ENCODE results near the gene BMP8A.
"Not testable (repeated sequence)": the region's sequence is repeated elsewhere in the genome, so short reads cannot be mapped to it uniquely, and the experiment has no call there.

BMP8A gene

DNA sequence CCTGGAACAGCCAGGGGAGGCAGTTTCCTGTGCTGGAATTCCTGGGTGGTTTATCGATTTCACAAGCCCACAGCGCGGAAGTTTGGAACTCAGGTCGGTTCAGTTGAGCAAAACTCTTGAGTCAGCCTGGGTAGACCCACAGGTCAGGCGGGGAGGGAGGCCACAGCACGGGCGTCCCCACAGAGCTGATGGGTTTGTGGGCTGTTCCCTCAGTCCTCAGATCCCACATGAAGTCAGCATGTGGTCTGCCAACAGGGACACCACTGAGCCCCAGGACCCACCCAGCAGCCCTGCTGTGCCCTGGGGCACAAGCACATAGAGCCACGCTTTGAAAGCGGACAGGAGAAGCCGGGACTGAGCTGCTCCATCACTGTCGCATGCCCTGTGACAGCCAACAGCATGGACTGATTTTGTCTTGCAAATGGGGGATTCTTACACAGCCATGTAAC, 17.4 kb downstream of the BMP8A start:
- Histone ChIP-seq H3K27me3 (ENCODE audit: insufficient read depth, insufficient read length) (peaks cover 26% of the 10 kb centered on the region), H3K4me1 (ENCODE audit: insufficient read depth, insufficient read length) (peaks cover 10% of the 10 kb centered on the region), H3K9ac (ENCODE audit: insufficient read length, low read depth) (no peak overlapping the region), H3K4me3 (ENCODE audit: insufficient read length, low read depth) (no peak overlapping the region), H3K36me3 (ENCODE audit: insufficient read depth, insufficient read length, low read length) (no peaks in the 10 kb centered on the region), H3K9me3 (ENCODE audit: insufficient read depth, low read length) (no peaks in the 10 kb centered on the region)
- TF ChIP-seq ZNF274 (IDR thresholded peaks at IDR 0.05; ENCODE audit: low read depth, low read length) = no peak
- no peak for TF ChIP-seq YY1 (IDR thresholded peaks at IDR 0.05; ENCODE audit: insufficient read depth, insufficient read length)
- TF ChIP-seq SUZ12 (IDR thresholded peaks at IDR 0.05; ENCODE audit: extremely low read depth, insufficient read depth, insufficient read length) = no peak
- no peak for DNase-seq (ENCODE audit: low read depth, low spot score)

- Histone ChIP-seq H3K9ac (ENCODE audit: insufficient read length, low read depth) (no peak overlapping the region), H3K27me3 (ENCODE audit: insufficient read depth, insufficient read length) (peaks cover 30% of the 10 kb centered on the region), H3K9me3 (ENCODE audit: insufficient read depth, low read length) (no peaks in the 10 kb centered on the region), H3K4me1 (ENCODE audit: insufficient read depth, insufficient read length) (peaks cover 10% of the 10 kb centered on the region), H3K4me3 (ENCODE audit: insufficient read length, low read depth) (no peak overlapping the region), H3K36me3 (ENCODE audit: insufficient read depth, insufficient read length, low read length) (no peaks in the 10 kb centered on the region)
- no peak for DNase-seq (ENCODE audit: low read depth, low spot score)
- TF ChIP-seq SUZ12 (IDR thresholded peaks at IDR 0.05; ENCODE audit: extremely low read depth, insufficient read depth, insufficient read length) = no peak
- no peak for TF ChIP-seq YY1 (IDR thresholded peaks at IDR 0.05; ENCODE audit: insufficient read depth, insufficient read length)
- TF ChIP-seq ZNF274 (IDR thresholded peaks at IDR 0.05; ENCODE audit: low read depth, low read length) = no peak
Measured at GRCh38 chr1:39509360-39510009, 18.0 kb downstream of the BMP8A start.

- H3K9ac ChIP-seq (ENCODE audit: insufficient read length, low read depth); H3K4me3 ChIP-seq (ENCODE audit: insufficient read length, low read depth); H3K9me3 ChIP-seq (ENCODE audit: insufficient read depth, low read length); H3K36me3 ChIP-seq (ENCODE audit: insufficient read depth, insufficient read length, low read length); DNase-seq (ENCODE audit: low read depth, low spot score): not testable (repeated sequence)
- Histone ChIP-seq H3K27me3 (ENCODE audit: insufficient read depth, insufficient read length) (peaks cover 33% of the 10 kb centered on the region), H3K4me1 (ENCODE audit: insufficient read depth, insufficient read length) (peaks cover 10% of the 10 kb centered on the region)
Measured at GRCh38 chr1:39510570-39511186, 19.2 kb downstream of the BMP8A start.

- Histone ChIP-seq H3K4me1 (ENCODE audit: insufficient read depth, insufficient read length) (peaks cover 10% of the 10 kb centered on the region), H3K27me3 (ENCODE audit: insufficient read depth, insufficient read length) (peaks cover 34% of the 10 kb centered on the region)
- not testable (repeated sequence) for H3K9me3 ChIP-seq (ENCODE audit: insufficient read depth, low read length); DNase-seq (ENCODE audit: low read depth, low spot score); H3K36me3 ChIP-seq (ENCODE audit: insufficient read depth, insufficient read length, low read length); H3K9ac ChIP-seq (ENCODE audit: insufficient read length, low read depth); H3K4me3 ChIP-seq (ENCODE audit: insufficient read length, low read depth)
Measured at GRCh38 chr1:39511477-39511876, 20.0 kb downstream of the BMP8A start.

DNA sequence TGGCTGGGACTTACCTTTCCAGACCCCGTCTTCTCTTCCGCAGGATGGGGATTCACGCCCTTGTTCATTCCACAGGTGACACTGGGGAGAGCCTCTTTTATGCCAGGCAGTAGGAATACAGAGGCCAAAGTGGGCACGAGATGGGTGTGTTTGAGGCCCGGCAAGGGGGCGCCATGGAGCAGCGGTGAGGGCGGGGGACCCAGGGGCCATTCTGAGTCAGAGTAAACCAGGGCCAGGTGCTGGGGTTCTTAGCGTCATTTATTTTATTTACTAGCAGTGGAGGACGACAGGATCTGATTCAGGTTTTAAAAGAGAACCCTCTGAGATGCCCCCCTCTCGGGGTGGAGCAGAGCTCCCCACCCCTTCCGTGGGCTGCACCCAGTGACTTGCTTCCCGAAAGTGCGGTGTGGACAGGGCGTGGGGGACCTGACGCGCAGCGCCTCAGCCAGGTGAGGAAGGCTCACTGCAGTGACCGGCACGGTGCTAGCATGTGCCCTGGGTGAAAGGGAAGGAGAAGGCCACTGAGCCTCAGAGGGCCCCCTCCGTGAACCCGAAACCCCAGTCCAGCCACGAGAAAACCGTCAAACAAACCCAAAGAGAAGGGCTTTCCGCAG, 20.9 kb downstream of the BMP8A start:
- not testable (repeated sequence) for H3K9me3 ChIP-seq (ENCODE audit: insufficient read depth, low read length); H3K4me1 ChIP-seq (ENCODE audit: insufficient read depth, insufficient read length); H3K4me3 ChIP-seq (ENCODE audit: insufficient read length, low read depth); H3K9ac ChIP-seq (ENCODE audit: insufficient read length, low read depth); DNase-seq (ENCODE audit: low read depth, low spot score); H3K36me3 ChIP-seq (ENCODE audit: insufficient read depth, insufficient read length, low read length)
- H3K27me3 ChIP-seq (ENCODE audit: insufficient read depth, insufficient read length) = peaks cover 31% of the 10 kb centered on the region

DNA sequence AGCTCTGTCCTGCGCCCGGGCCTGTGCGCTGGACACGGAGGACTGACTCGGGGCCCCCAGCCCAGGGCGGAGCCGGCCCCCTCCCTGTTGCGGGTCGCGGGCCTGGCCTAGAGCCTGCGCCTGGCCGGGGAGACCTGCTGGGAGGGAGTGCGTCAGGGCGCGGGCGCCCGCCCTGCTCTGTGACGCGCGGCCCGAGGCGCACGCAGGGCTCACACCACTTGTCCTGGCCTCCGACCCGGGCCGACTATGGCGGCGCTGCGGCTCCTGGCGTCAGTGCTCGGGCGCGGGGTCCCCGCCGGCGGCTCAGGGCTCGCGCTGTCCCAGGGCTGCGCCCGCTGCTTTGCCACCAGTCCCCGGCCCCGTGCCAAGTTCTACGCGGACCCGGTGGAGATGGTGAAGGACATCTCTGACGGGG, 23.3 kb downstream of the BMP8A start:
- DNase-seq (ENCODE audit: low read depth, low spot score); H3K36me3 ChIP-seq (ENCODE audit: insufficient read depth, insufficient read length, low read length); H3K9me3 ChIP-seq (ENCODE audit: insufficient read depth, low read length); H3K4me1 ChIP-seq (ENCODE audit: insufficient read depth, insufficient read length): not testable (repeated sequence)
- H3K9ac ChIP-seq (ENCODE audit: insufficient read length, low read depth) = peak overlapping the region; percentile 32
- peak overlapping the region; percentile 26 for H3K4me3 ChIP-seq (ENCODE audit: insufficient read length, low read depth)
- H3K27me3 ChIP-seq (ENCODE audit: insufficient read depth, insufficient read length) = peaks cover 18% of the 10 kb centered on the region

DNA sequence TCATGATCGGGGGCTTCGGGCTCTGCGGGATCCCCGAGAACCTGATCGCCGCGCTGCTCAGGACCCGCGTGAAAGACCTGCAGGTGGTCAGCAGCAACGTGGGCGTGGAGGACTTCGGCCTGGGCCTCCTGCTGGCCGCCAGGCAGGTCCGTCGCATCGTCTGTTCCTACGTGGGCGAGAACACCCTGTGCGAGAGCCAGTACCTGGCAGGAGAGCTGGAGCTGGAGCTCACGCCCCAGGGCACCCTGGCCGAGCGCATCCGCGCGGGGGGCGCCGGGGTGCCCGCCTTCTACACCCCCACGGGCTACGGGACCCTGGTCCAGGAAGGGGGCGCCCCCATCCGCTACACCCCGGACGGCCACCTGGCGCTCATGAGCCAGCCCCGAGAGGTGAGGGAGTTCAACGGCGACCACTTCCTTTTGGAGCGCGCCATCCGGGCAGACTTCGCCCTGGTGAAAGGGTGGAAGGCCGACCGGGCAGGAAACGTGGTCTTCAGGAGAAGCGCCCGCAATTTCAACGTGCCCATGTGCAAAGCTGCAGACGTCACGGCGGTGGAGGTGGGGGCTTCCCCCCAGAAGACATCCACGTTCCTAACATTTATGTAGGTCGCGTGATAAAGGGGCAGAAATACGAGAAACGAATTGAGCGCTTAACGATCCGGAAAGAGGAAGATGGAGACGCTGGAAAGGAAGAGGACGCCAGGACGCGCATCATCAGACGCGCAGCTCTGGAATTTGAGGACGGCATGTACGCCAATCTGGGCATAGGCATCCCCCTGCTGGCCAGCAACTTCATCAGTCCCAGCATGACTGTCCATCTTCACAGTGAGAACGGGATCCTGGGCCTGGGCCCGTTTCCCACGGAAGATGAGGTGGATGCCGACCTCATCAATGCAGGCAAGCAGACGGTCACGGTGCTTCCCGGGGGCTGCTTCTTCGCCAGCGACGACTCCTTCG, 24.0 kb downstream of the BMP8A start:
- not testable (repeated sequence) for DNase-seq (ENCODE audit: low read depth, low spot score); H3K36me3 ChIP-seq (ENCODE audit: insufficient read depth, insufficient read length, low read length); H3K4me1 ChIP-seq (ENCODE audit: insufficient read depth, insufficient read length); H3K9me3 ChIP-seq (ENCODE audit: insufficient read depth, low read length); H3K9ac ChIP-seq (ENCODE audit: insufficient read length, low read depth)
- H3K27me3 ChIP-seq (ENCODE audit: insufficient read depth, insufficient read length) = peaks cover 18% of the 10 kb centered on the region
- peak overlapping the region; percentile 26 for H3K4me3 ChIP-seq (ENCODE audit: insufficient read length, low read depth)

GRCh38 chr1:39516841-39517240, 25.4 kb downstream of the BMP8A start:
- H3K4me1 ChIP-seq (ENCODE audit: insufficient read depth, insufficient read length); H3K4me3 ChIP-seq (ENCODE audit: insufficient read length, low read depth); H3K9ac ChIP-seq (ENCODE audit: insufficient read length, low read depth); H3K36me3 ChIP-seq (ENCODE audit: insufficient read depth, insufficient read length, low read length); H3K9me3 ChIP-seq (ENCODE audit: insufficient read depth, low read length): not testable (repeated sequence)
- peak; percentile 43 for DNase-seq (ENCODE audit: low read depth, low spot score)
- H3K27me3 ChIP-seq (ENCODE audit: insufficient read depth, insufficient read length) = peaks cover 18% of the 10 kb centered on the region

DNA sequence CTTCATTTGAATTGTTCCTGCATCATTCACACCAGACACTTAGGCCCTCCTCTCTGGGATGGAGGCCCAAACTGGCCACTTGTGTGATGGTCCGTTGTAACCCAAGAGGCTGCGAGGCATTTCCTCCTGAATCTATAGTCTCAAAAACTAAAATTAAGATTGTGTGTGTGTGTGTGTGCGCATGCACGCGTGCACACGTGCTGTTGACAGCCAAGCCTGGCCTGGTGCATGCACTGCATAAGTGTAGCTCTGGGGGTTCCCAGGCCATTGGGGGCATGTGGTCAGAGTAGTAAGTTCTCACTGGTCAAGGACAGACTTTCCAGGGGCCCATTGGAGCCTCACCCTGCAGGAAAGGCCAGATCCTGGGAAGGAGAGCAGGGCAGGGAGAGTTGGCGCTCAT, 26.5 kb downstream of the BMP8A start:
- not testable (repeated sequence) for H3K4me1 ChIP-seq (ENCODE audit: insufficient read depth, insufficient read length); H3K9ac ChIP-seq (ENCODE audit: insufficient read length, low read depth)

GRCh38 chr1:39519376-39519775, 27.9 kb downstream of the BMP8A start:
- not testable (repeated sequence) for H3K9me3 ChIP-seq (ENCODE audit: insufficient read depth, low read length); DNase-seq (ENCODE audit: low read depth, low spot score); H3K4me1 ChIP-seq (ENCODE audit: insufficient read depth, insufficient read length)

More for the DNA sequence above, 26.5 kb downstream of the BMP8A start:
- H3K36me3 ChIP-seq (ENCODE audit: insufficient read depth, insufficient read length, low read length); H3K4me3 ChIP-seq (ENCODE audit: insufficient read length, low read depth); H3K9me3 ChIP-seq (ENCODE audit: insufficient read depth, low read length); DNase-seq (ENCODE audit: low read depth, low spot score): not testable (repeated sequence)
- H3K27me3 ChIP-seq (ENCODE audit: insufficient read depth, insufficient read length) = peaks cover 18% of the 10 kb centered on the region

More at GRCh38 chr1:39519376-39519775, 27.9 kb downstream of the BMP8A start:
- not testable (repeated sequence) for H3K9ac ChIP-seq (ENCODE audit: insufficient read length, low read depth); H3K36me3 ChIP-seq (ENCODE audit: insufficient read depth, insufficient read length, low read length); H3K27me3 ChIP-seq (ENCODE audit: insufficient read depth, insufficient read length); H3K4me3 ChIP-seq (ENCODE audit: insufficient read length, low read depth)
